Measurements from ENCODE around the gene KRT86. TPM values are rescaled to one million over a fixed set of nuclear protein-coding genes. Genes with fewer than 3 reads are reported as not detected.

The KRT86 gene
- total and polyA plus RNA-seq, 9 of the 15 experiments (the other 6 are each of a cell fraction or from before 2014, with no cell fraction given) = not detected

- DNase-seq (ENCODE audit: extremely low read depth in 1 of 4, low spot score in 3 of 4) (no peak), ATAC-seq (no peak), FAIRE-seq (no peak)
- 2% methylated on average over 4 of the region's 4 CpGs for WGBS (ENCODE audit: insufficient coverage, low coverage, missing lambda C conversion rate)
- no peaks in the 10 kb centered on the region for H3K36me3 ChIP-seq (ENCODE audit: control insufficient read depth, insufficient read depth, low read length)
- no peaks in the 10 kb centered on the region for H3K9me3 ChIP-seq (replicated peaks; ENCODE audit: control insufficient read depth, insufficient read depth, low read depth, low read length)
- H3K27me3 ChIP-seq (ENCODE audit: control insufficient read depth in 2 of 2, insufficient read depth in 2 of 2, low read length in 2 of 2) = peaks cover 0 to 12% of the 10 kb centered on the region in 2 experiments; a peak in 1 of 5 replicates
- no peaks in the 10 kb centered on the region for H3K9me1 ChIP-seq (ENCODE audit: control insufficient read depth, insufficient read depth, low read length)
- no peaks in the 10 kb centered on the region for H3K79me2 ChIP-seq (ENCODE audit: control insufficient read depth, insufficient read depth, low read length)
- no peaks in the 10 kb centered on the region for H3K4me1 ChIP-seq (replicated peaks in 1 of 2; ENCODE audit: control insufficient read depth in 2 of 2, insufficient read depth in 2 of 2, low read length in 2 of 2)
- H3K27ac ChIP-seq (ENCODE audit: extremely low read depth, low read depth, low read length) = no peak overlapping the region
- H2AFZ ChIP-seq (ENCODE audit: low read depth, low read length) = no peak overlapping the region
- H3K4me2 ChIP-seq (ENCODE audit: insufficient read depth, low read length) = no peak overlapping the region
- intact Hi-C loops (cut with micrococcal nuclease) = no loop called here
- in situ Hi-C loops (cut with MboI) = no loop called here
- H3K4me3 ChIP-seq = no peak overlapping the region
- TF ChIP-seq, protein P1, sequence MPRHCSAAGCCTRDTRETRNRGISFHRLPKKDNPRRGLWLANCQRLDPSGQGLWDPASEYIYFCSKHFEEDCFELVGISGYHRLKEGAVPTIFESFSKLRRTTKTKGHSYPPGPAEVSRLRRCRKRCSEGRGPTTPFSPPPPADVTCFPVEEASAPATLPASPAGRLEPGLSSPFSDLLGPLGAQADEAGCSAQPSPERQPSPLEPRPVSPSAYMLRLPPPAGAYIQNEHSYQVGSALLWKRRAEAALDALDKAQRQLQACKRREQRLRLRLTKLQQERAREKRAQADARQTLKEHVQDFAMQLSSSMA (CRISPR knock-in tag; IDR thresholded peaks at IDR 0.05) = no peak
- TF ChIP-seq MLLT1 (IDR thresholded peaks at IDR 0.05) (no peak), TAF7 (tag; IDR thresholded peaks at IDR 0.05) (no peak)
- BruUV-seq (replicated peaks) = no TSS peak
- POLR2A ChIA-PET = no interaction called here
- H3K9ac ChIP-seq (ENCODE audit: insufficient read depth in 1 of 2, low read depth in 2 of 2, low read length in 2 of 2) = no peak overlapping the region
- CTCF ChIA-PET (ENCODE audit: low intra/inter-chr PET ratio) = no interaction called here
- no peaks in the 10 kb centered on the region for H4K20me1 ChIP-seq (replicated peaks; ENCODE audit: control insufficient read depth, insufficient read depth, low read length)
Observed at GRCh38 chr12:52335598-52336262, 61.3 kb downstream of the KRT86 start.
